H1 (cell line): ENCODE results near the gene TNFSF12. TPM values are rescaled to one million over a fixed set of nuclear protein-coding genes. Genes with fewer than 3 reads are reported as not detected.
A peak's percentile ranks its signal among the peaks of the same experiment; 100 is the strongest.

Experiments used
- ATF2 ChIP-seq: IDR thresholded peaks from 2 replicates; pipeline ENCODE4 v1.6.1; 2012; ENCODE audit warnings: low read length, inconsistent platforms
- BACH1 ChIP-seq: IDR thresholded peaks from 2 replicates; pipeline ENCODE4 v1.6.1; 2012; ENCODE audit warnings: low read length, improper control_type of control experiment
- BRCA1 ChIP-seq: IDR thresholded peaks from 2 replicates; pipeline ENCODE4 v1.6.1; 2012; ENCODE audit warnings: low read depth, low read length, improper control_type of control experiment
- GABPA ChIP-seq: IDR thresholded peaks from 2 replicates; pipeline ENCODE4 v1.6.1; 2011; ENCODE audit warnings: mild to moderate bottlenecking, low read length, moderate library complexity, borderline replicate concordance; ENCODE audit not compliant: insufficient read depth
- KDM1A ChIP-seq: fragments of 200-600, 300-600 bp; sonication (generic); IDR thresholded peaks from 2 replicates; pipeline ENCODE4 v1.7.1; 2016; ENCODE audit warnings: mild to moderate bottlenecking, low read length, borderline replicate concordance
- PHF8 ChIP-seq: fragments of 200-600 bp; sonication (generic); conservative IDR thresholded peaks from 2 replicates; pipeline ENCODE4 v1.7.1; 2012; ENCODE audit warnings: low read depth, mild to moderate bottlenecking, inconsistent platforms, low read length, moderate library complexity
- POLR2AphosphoS5 ChIP-seq: IDR thresholded peaks from 2 replicates; pipeline ENCODE4 v1.6.1; 2011; ENCODE audit warnings: low read depth, low read length
- RNF2 ChIP-seq: fragments of 200-900, 300-1000 bp; sonication (generic); IDR thresholded peaks from 2 replicates; pipeline ENCODE4 v1.7.1; 2016; ENCODE audit warnings: borderline replicate concordance, low read depth, mild to moderate bottlenecking, antibody characterized with exemption, low read length; ENCODE audit not compliant: poor library complexity, severe bottlenecking; ENCODE audit errors: missing control alignments
- SAP30 ChIP-seq: fragments of 300-600 bp; sonication (generic); IDR thresholded peaks from 2 replicates; pipeline ENCODE4 v1.7.1; 2012; ENCODE audit warnings: low read length, moderate library complexity, mild to moderate bottlenecking, inconsistent platforms; ENCODE audit not compliant: insufficient read depth, insufficient replicate concordance
- SIX5 ChIP-seq: IDR thresholded peaks from 2 replicates; pipeline ENCODE4 v1.6.1; 2011; ENCODE audit warnings: mild to moderate bottlenecking, low read depth, low read length
- SP4 ChIP-seq: IDR thresholded peaks from 2 replicates; pipeline ENCODE4 v1.6.1; 2012; ENCODE audit warnings: low read length, inconsistent platforms
- TCF12 ChIP-seq: IDR thresholded peaks from 2 replicates; pipeline ENCODE4 v1.6.1; 2011; ENCODE audit warnings: low read depth, mild to moderate bottlenecking, low read length
- polyA plus RNA-seq, 7 experiments: library from polyadenylated mRNA; depleted of rRNA in 3 of 7; stranded (reverse) in 5 of 7; unstranded in 2 of 7; fragments of >200 nt in 5 of 7; fragments of 200-250 nt in 2 of 7; gene quantifications; 1 replicate in 5 of 7; 2 replicates in 1 of 7; 4 replicates in 1 of 7; pipeline versions ENCODE4 v1.2.1 to v1.2.3, GENCODE V29; 2011 to 2013; ENCODE audit warnings: missing spikeins in 2 of 7, mixed read lengths in 2 of 7
- total RNA-seq: library from RNA; stranded (reverse); fragmentation: NEBNext Ultra II Directional; extraction: Animal tissue kit (Norgen Biotek cat#: 25700); gene quantifications from 2 replicates; pipeline ENCODE4 v1.2.1, GENCODE V29; 2021
- TF ChIP-seq, protein P1 (sequence below): IDR thresholded peaks from 2 replicates; pipeline ENCODE4 v1.6.1; 2012; ENCODE audit warnings: inconsistent platforms

Gene TNFSF12
- total and polyA plus RNA-seq, 2 of the 8 experiments (the other 6 are each of a cell fraction or from before 2014, with no cell fraction given): 7.2 to 9.6 TPM

GRCh38 chr17:7573324-7574080 is 24.6 kb downstream of the TNFSF12 start (continued):
- no peak for TF ChIP-seq BRCA1
- TF ChIP-seq, protein P1, sequence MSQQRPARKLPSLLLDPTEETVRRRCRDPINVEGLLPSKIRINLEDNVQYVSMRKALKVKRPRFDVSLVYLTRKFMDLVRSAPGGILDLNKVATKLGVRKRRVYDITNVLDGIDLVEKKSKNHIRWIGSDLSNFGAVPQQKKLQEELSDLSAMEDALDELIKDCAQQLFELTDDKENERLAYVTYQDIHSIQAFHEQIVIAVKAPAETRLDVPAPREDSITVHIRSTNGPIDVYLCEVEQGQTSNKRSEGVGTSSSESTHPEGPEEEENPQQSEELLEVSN: peak; percentile 24; the same call in 1 of the 2 replicates
- no peak for TF ChIP-seq RNF2
- TF ChIP-seq ATF2: no peak; the same call in 1 of the 2 replicates
- no peak for TF ChIP-seq SAP30
- TF ChIP-seq GABPA: no peak
- no peak for TF ChIP-seq BACH1
- TF ChIP-seq TCF12: no peak
- TF ChIP-seq POLR2AphosphoS5: peak; percentile 94
- no peak for TF ChIP-seq SIX5
- TF ChIP-seq PHF8: peak; percentile 53; the same call in 1 of the 2 replicates
- TF ChIP-seq SP4: no peak
- no peak for TF ChIP-seq KDM1A
